HG03025 (cell line): ENCODE data around the gene ADAMTS10.
"Not testable (repeated sequence)": the region's sequence is repeated elsewhere in the genome, so short reads cannot be mapped to it uniquely, and the experiment has no call there.

Experiments
- ATAC-seq: cut with Tn5 transposase; IDR thresholded peaks from one replicate; pipeline ENCODE4 v1.9.1; 2021; ENCODE audit warnings: mild to moderate bottlenecking, moderate library complexity; ENCODE audit not compliant: unreplicated experiment, low FRiP score

Gene ADAMTS10

GRCh38 chr19:8566855-8567254 lies 43.7 kb downstream of the ADAMTS10 start:
- no peak for ATAC-seq

GRCh38 chr19:8564866-8565265 lies 45.6 kb downstream of the ADAMTS10 start:
- ATAC-seq = not testable (repeated sequence)

- ATAC-seq = no peak
Measured at GRCh38 chr19:8561075-8561764, 49.3 kb downstream of the ADAMTS10 start.

DNA sequence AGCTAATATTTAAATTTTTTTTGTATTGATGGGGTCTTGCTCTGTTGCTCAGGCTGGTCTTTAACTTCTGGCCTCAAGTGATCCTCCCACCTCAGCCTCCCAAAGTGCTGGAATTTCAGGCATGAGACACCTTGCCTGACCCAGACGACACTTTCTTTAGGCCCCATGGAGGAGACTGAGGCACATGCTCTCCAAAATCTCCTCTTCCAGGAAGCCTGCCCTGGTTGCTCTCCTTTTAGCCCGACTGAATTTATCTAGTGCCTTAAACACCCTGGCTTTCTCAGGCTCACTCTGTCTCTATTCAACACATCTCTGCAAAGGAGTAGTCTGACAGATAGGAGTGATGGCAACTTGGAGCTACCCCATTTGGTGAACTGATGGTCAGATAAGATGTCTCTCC lies 52.2 kb downstream of the ADAMTS10 start:
- no peak for ATAC-seq

DNA sequence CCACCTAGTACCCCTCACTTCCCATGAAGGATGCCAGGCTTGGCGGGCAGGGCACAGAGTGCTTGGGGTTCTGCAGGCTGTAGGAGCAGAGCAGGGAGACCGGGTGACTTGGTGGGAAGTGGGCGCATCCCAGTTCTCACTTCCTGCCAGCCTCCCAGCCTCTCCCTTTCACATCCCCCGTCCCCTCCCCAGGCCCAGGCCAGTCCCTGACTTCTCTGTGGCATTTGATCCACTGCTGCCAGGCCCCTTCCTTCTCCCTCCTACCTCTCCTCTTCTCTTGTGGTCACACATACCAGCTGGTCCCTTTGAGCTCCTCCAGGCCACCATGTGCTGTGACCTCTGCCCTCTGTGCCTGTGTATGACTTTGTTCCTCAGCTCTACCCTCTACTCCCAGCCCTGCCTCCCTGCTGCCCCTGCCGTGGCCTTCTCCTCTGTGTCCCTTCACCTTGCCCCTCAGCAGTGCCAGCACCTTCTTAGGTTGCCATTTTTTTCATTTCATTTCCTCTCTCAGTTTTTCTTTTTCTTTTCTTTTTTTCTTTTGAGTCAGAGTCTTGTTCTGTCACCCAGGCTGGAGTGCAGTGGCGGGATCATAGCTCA lies 52.8 kb downstream of the ADAMTS10 start:
- no peak for ATAC-seq

- not testable (repeated sequence) for ATAC-seq
Measured at GRCh38 chr19:8553729-8554128, 56.8 kb downstream of the ADAMTS10 start.

GRCh38 chr19:8552810-8553209 lies 57.7 kb downstream of the ADAMTS10 start:
- no peak for ATAC-seq

DNA sequence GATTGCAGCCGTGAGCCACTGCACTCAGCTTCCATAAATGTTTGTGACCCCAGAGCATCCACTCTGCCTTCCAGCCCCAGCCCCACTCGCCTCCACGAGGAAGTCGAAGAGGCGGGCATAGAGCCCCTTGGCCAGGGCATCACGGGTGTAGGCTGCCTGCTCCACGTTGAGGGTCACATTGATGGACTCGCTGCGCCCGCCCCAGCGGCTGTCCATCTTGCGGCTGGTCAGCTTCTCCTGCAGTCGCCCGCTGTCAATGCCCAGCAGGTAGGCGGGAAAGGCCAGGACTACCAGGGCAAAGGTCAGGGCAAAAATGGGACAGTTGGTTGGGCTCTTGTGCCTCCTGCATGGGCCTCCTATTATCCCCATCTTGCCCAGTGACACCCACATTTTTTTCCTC lies 60.4 kb downstream of the ADAMTS10 start:
- ATAC-seq = no peak

DNA sequence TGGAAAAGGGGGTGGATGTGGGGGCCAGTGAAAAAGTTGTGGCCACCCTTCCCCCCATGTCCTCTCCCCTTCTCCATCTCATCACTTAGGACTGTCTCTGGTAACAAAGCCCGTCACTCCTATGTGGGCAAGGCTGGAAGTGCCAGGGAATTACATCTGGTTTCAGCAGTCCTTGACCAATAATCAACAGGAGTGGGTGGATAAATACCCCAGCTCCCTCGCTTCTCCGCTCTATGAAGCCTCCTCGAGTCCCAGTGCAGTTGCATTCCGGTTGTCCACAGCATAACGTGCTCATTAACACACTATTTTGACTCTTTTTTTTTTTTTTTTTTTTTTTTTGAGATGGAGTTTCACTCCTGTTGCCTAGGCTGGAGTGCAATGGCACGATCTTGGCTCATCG lies 64.8 kb downstream of the ADAMTS10 start:
- no peak for ATAC-seq

GRCh38 chr19:8544168-8544567 lies 66.3 kb downstream of the ADAMTS10 start:
- no peak for ATAC-seq

DNA sequence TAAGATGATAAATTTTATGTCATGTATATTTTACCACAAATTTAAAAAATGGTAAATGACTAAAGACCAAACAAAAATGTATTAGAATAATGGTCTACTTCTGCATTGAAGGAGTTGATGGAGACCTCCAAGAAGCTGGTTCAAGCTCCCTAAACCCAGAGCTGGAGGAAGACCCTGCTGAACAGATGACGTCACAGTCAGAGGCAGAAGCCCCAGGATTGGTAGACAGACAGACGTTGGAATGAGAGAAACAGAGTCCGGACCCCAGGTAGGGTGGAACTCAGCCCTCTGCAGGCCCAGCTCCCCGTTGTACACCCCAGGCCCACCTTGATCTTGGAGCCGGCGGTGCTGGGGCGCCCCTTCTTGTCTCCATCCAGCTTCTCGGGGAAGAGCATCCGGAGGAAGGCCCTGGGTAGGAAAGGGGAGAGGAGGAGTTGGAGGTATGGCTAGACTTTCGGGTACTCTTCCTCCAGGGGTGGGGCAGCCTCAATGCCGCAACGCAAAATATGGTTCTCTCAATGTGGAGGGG lies 70.8 kb downstream of the ADAMTS10 start:
- ATAC-seq = no peak

GRCh38 chr19:8537099-8537498 lies 73.4 kb downstream of the ADAMTS10 start:
- no peak for ATAC-seq

DNA sequence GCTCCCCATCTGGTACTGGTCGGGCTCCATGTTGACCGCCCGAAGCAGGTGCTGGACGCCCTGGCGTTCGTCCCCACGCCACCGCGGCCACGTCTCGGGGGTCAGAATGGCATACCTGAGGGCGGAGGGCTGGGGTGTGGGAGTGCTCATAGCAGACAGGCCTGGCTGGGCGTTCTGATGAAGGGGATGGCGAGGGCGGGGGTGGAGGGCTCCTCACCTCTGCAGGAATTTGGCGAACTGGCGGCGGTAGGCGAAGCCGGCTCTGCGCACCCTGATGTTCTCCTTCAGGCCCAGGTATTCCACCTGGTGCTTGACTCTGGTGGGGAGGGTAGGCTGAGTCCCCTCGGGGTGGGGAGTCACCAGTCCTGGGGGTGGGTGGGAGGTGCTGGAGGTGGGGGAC lies 74.2 kb downstream of the ADAMTS10 start:
- ATAC-seq = no peak

DNA sequence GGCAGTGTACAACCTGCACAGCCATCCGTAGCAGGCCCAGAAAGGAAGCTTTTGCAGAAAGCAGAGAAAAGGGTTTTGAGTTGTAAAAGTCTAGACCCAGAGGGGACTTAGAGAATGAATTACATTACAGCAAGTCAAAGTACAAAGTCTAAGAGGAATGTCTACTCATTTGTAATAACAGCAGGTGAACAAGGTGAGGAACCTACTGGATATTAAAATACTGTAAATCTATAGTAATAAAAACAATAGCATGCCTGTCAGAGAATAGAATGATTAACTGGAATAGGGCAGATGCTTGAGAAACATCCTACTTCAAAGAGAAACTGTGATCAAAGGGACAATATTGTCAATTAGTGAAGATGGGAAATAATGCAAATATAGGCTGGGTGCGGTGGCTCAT lies 78.3 kb downstream of the ADAMTS10 start:
- no peak for ATAC-seq

- no peak for ATAC-seq
Measured at GRCh38 chr19:8531470-8531869, 79.0 kb downstream of the ADAMTS10 start.
